Right lobe of liver (tissue), 4 donors: ENCODE measurements around the gene MAB21L2.

Experiments
- POLR2A ChIP-seq: fragments of 450-650 bp; IDR thresholded peaks from one replicate; pipeline ENCODE4 v1.6.1; 2017; ENCODE audit warnings: antibody characterized with exemption, mild to moderate bottlenecking
- TF ChIP-seq, protein P1 (sequence below), 4 donors: fragments of 200-600 bp in 3 of 4; fragments of 450-650 bp in 1 of 4; IDR thresholded peaks; one replicate each; pipeline versions ENCODE4 v1.5.1 to v1.8.0; 2016 to 2022; ENCODE audit warnings: antibody characterized with exemption in 4 of 4, mild to moderate bottlenecking in 2 of 4
- donor health status: DM: no; HTN: no; CAD: no.
- donor health status: DM: no; HTN: no; CAD: no.
- donor health status: DM: no; HTN: yes; CAD: no.

GRCh38 chr4:150579551-150580234 lies 2.3 kb upstream of the MAB21L2 start:
- TF ChIP-seq POLR2A: no peak
- TF ChIP-seq, protein P1, sequence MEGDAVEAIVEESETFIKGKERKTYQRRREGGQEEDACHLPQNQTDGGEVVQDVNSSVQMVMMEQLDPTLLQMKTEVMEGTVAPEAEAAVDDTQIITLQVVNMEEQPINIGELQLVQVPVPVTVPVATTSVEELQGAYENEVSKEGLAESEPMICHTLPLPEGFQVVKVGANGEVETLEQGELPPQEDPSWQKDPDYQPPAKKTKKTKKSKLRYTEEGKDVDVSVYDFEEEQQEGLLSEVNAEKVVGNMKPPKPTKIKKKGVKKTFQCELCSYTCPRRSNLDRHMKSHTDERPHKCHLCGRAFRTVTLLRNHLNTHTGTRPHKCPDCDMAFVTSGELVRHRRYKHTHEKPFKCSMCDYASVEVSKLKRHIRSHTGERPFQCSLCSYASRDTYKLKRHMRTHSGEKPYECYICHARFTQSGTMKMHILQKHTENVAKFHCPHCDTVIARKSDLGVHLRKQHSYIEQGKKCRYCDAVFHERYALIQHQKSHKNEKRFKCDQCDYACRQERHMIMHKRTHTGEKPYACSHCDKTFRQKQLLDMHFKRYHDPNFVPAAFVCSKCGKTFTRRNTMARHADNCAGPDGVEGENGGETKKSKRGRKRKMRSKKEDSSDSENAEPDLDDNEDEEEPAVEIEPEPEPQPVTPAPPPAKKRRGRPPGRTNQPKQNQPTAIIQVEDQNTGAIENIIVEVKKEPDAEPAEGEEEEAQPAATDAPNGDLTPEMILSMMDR (IDR thresholded peaks at IDR 0.05): no peak
